HepG2 (cell line): ENCODE data around the gene TRIP6. TPM values are rescaled to one million over a fixed set of nuclear protein-coding genes. Genes with fewer than 3 reads are reported as not detected.

Source experiments
- ATAC-seq: fragments of 200-7000 bp; cut with Tn5 transposase; 3 replicates; pipeline ENCODE4 v1.9.1; 2020; ENCODE audit warnings: mild to moderate bottlenecking, moderate library complexity
- BruUV-seq: library from RNA; stranded (reverse); fragments of 400-500 nt; replicated peaks from 2 replicates; lab custom pipeline; 2021; lab: Mats Ljungman, UMichigan
- CTCF ChIA-PET: fragments of 300-600 bp; formaldehyde crosslinking; extraction: SDS; loops from one replicate; lab custom pipeline; 2021; ENCODE audit warnings: low total read pairs, inconsistent platforms, low intra/inter-chr PET ratio; lab: Yijun Ruan, JAX
- POLR2A ChIA-PET: fragments of 350-600 bp; sonication (Branson Sonifier 250); formaldehyde crosslinking; loops from one replicate; lab custom pipeline; 2020; ENCODE audit warnings: antibody characterized with exemption, inconsistent platforms; lab: Yijun Ruan, JAX
- DNase-seq: peaks from one replicate; pipeline ENCODE4 v3.0.0-alpha.2; 2015; ENCODE audit warnings: low spot score
- FAIRE-seq: peaks from 3 replicates; lab custom pipeline; 2011; peaks lifted over from hg19 to GRCh38; lab: Jason Lieb, UNC
- H2AFZ ChIP-seq: one replicate; pipeline ENCODE4 v1.6.1; 2011; ENCODE audit warnings: low read length, inconsistent platforms
- H3K27ac ChIP-seq: fragments of 300-600 bp; 3 replicates; pipeline ENCODE4 v1.8.0; 2011; ENCODE audit warnings: mixed run types, mild to moderate bottlenecking, mixed read lengths, low read length, inconsistent platforms; ENCODE audit not compliant: insufficient read depth; ENCODE audit errors: extremely low read length
- H3K27me3 ChIP-seq, 2 experiments: fragments of 200-600 bp in 1 of 2; 2 replicates in 1 of 2; 3 replicates in 1 of 2; pipeline versions ENCODE4 v1.6.0 to v1.8.0; 2011; ENCODE audit warnings: low read length in 2 of 2, mild to moderate bottlenecking in 2 of 2, moderate library complexity in 2 of 2, inconsistent platforms in 1 of 2; ENCODE audit not compliant: insufficient read depth in 2 of 2, control insufficient read depth in 1 of 2
- H3K36me3 ChIP-seq, 2 experiments: fragments of 200-600 bp in 1 of 2; replicated peaks in 1 of 2; 2 replicates in 1 of 2; 3 replicates in 1 of 2; pipeline versions ENCODE4 v1.5.1 to v1.8.0; 2011; ENCODE audit warnings: low read length in 2 of 2, inconsistent platforms in 1 of 2; ENCODE audit not compliant: insufficient read depth in 2 of 2, control insufficient read depth in 1 of 2
- H3K4me1 ChIP-seq: 2 replicates; pipeline ENCODE4 v1.5.1; 2012; ENCODE audit warnings: low read length, inconsistent platforms; ENCODE audit not compliant: insufficient read depth
- H3K4me2 ChIP-seq: 2 replicates; pipeline ENCODE4 v1.6.0; 2011; ENCODE audit warnings: low read depth, low read length, inconsistent platforms
- H3K4me3 ChIP-seq, 3 experiments: fragments of 200-600 bp in 1 of 3; sonication (generic), shearing (Covaris generic) in 1 of 3; replicated peaks in 1 of 3; 2 replicates each; pipeline ENCODE4 v1.5.1; 2011 to 2016; ENCODE audit warnings: low read length in 3 of 3, inconsistent platforms in 2 of 3, low read depth in 2 of 3, mild to moderate bottlenecking in 2 of 3, control low read depth in 1 of 3, mixed read lengths in 1 of 3; ENCODE audit not compliant: insufficient read depth in 1 of 3
- H3K79me2 ChIP-seq: one replicate; pipeline ENCODE4 v1.6.1; 2011; ENCODE audit warnings: low read length, inconsistent platforms; ENCODE audit not compliant: insufficient read depth
- H3K9ac ChIP-seq: 2 replicates; pipeline ENCODE4 v1.6.0; 2011; ENCODE audit warnings: mild to moderate bottlenecking, low read depth, low read length, inconsistent platforms; ENCODE audit not compliant: insufficient read depth
- H3K9me3 ChIP-seq: 2 replicates; pipeline ENCODE4 v1.5.1; 2012; ENCODE audit warnings: mild to moderate bottlenecking, low read length
- H4K20me1 ChIP-seq: 2 replicates; pipeline ENCODE4 v1.6.0; 2011; ENCODE audit warnings: inconsistent platforms, mild to moderate bottlenecking, low read length, moderate library complexity; ENCODE audit not compliant: insufficient read depth
- CREM ChIP-seq, 2 experiments: sonication (generic) in 1 of 2; formaldehyde crosslinking in 1 of 2; IDR thresholded peaks; 2 replicates each; pipeline versions ENCODE4 v1.4.0 to v1.6.1; 2016 to 2020; ENCODE audit warnings: antibody characterized with exemption in 1 of 2, mild to moderate bottlenecking in 1 of 2, missing genetic modification reagents in 1 of 2
- ESRRA ChIP-seq: sonication (generic); formaldehyde crosslinking; IDR thresholded peaks from 2 replicates; pipeline ENCODE4 v1.5.1; 2020; ENCODE audit warnings: mild to moderate bottlenecking, low read depth, missing genetic modification reagents
- GFI1 ChIP-seq: sonication (generic); formaldehyde crosslinking; IDR thresholded peaks from 2 replicates; pipeline ENCODE4 v1.5.0; 2020; ENCODE audit warnings: missing genetic modification reagents, mild to moderate bottlenecking, borderline replicate concordance
- KAT2B ChIP-seq: fragments of 150-350 bp; IDR thresholded peaks from 2 replicates; pipeline ENCODE4 v1.6.1; 2014; ENCODE audit warnings: low read depth, low read length, borderline replicate concordance
- NFYB ChIP-seq: sonication (generic); formaldehyde crosslinking; IDR thresholded peaks from 2 replicates; pipeline ENCODE4 v1.4.0; 2020; ENCODE audit warnings: missing genetic modification reagents
- PAWR ChIP-seq: sonication (generic); formaldehyde crosslinking; IDR thresholded peaks from 2 replicates; pipeline ENCODE4 v1.4.0; 2020; ENCODE audit warnings: missing genetic modification reagents, mild to moderate bottlenecking, borderline replicate concordance
- PITX1 ChIP-seq: sonication (generic); formaldehyde crosslinking; IDR thresholded peaks from 2 replicates; pipeline ENCODE4 v1.5.1; 2020; ENCODE audit warnings: mild to moderate bottlenecking, missing genetic modification reagents
- RFX3 ChIP-seq: IDR thresholded peaks from 2 replicates; pipeline ENCODE4 v1.6.1; 2016; ENCODE audit warnings: missing biosample characterization, missing genetic modification reagents
- ZMYM3 ChIP-seq: sonication (generic); formaldehyde crosslinking; IDR thresholded peaks from 2 replicates; pipeline ENCODE4 v1.5.1; 2020; ENCODE audit warnings: mild to moderate bottlenecking, missing genetic modification reagents
- ZNF335 ChIP-seq: sonication (generic); formaldehyde crosslinking; IDR thresholded peaks from 2 replicates; pipeline ENCODE4 v1.4.0; 2020; ENCODE audit warnings: missing genetic modification reagents
- ZNF563 ChIP-seq: sonication (generic); formaldehyde crosslinking; IDR thresholded peaks from 2 replicates; pipeline ENCODE4 v1.8.0; 2022; ENCODE audit warnings: mild to moderate bottlenecking, moderate library complexity, missing genetic modification reagents
- ZNF7 ChIP-seq: IDR thresholded peaks from 2 replicates; pipeline ENCODE4 v1.6.1; 2016; ENCODE audit warnings: missing biosample characterization, missing genetic modification reagents
- ZNF740 ChIP-seq: sonication (generic); formaldehyde crosslinking; IDR thresholded peaks from 2 replicates; pipeline ENCODE4 v1.4.0; 2020; ENCODE audit warnings: missing genetic modification reagents
- ZNF781 ChIP-seq: sonication (generic); formaldehyde crosslinking; IDR thresholded peaks from 2 replicates; pipeline ENCODE4 v1.5.1; 2020; ENCODE audit warnings: borderline replicate concordance, mild to moderate bottlenecking, missing genetic modification reagents; ENCODE audit errors: not compliant biosample characterization
- ZNF883 ChIP-seq: sonication (generic); formaldehyde crosslinking; IDR thresholded peaks from 2 replicates; pipeline ENCODE4 v1.5.1; 2020; ENCODE audit warnings: mild to moderate bottlenecking, missing genetic modification reagents; ENCODE audit errors: not compliant biosample characterization
- ZSCAN25 ChIP-seq: sonication (generic); formaldehyde crosslinking; IDR thresholded peaks from 2 replicates; pipeline ENCODE4 v1.8.0; 2022; ENCODE audit warnings: mild to moderate bottlenecking, missing genetic modification reagents
- WGBS: methylation state at CpG from one replicate; pipeline ENCODE4 v1.1.6; 2017; ENCODE audit warnings: low lambda C conversion rate; 5-methylcytosine and 5-hydroxymethylcytosine counted together
- in situ Hi-C: cut with HindIII; loops from 2 replicates; pipeline ENCODE4 v1.10.0; 2017; ENCODE audit warnings: low pct_unique_long_range_greater_than_20kb; ENCODE audit not compliant: extremely low pct_ligation_motif_present
- intact Hi-C: fragments of 100-400 bp; cut with micrococcal nuclease; formaldehyde crosslinking; loops from one replicate; pipeline ENCODE4 v1.10.0; 2022; ENCODE audit not compliant: unreplicated experiment
- polyA plus RNA-seq, 8 experiments: library from polyadenylated mRNA; depleted of rRNA in 3 of 8; stranded (reverse) in 7 of 8; unstranded in 1 of 8; fragments of >200 nt; fragmentation: Illumina TruSeq in 4 of 8; extraction: Trizol in 4 of 8; gene quantifications; 2 replicates each; pipeline versions ENCODE4 v1.2.1 to v1.2.3, GENCODE V29; 2011 to 2016; ENCODE audit warnings: low read depth in 4 of 8, missing spikeins in 1 of 8, mixed read lengths in 1 of 8; ENCODE audit not compliant: insufficient read depth in 1 of 8
- total RNA-seq, 5 experiments: library from RNA; depleted of rRNA; stranded (reverse); fragments of >200 nt; fragmentation: Illumina TruSeq; extraction: Trizol; gene quantifications; 2 replicates each; pipeline ENCODE4 v1.2.3, GENCODE V29; 2016; ENCODE audit warnings: low read depth in 1 of 5
- TF ChIP-seq, protein P1 (sequence below): sonication (generic); formaldehyde crosslinking; IDR thresholded peaks from 2 replicates; pipeline ENCODE4 v1.5.1; 2020; ENCODE audit warnings: mild to moderate bottlenecking, missing genetic modification reagents, moderate library complexity

Gene TRIP6
- total and polyA plus RNA-seq, 2 of the 13 experiments (the other 11 are each of a cell fraction or from before 2014, with no cell fraction given), result 0.34 to 0.38 TPM

DNA sequence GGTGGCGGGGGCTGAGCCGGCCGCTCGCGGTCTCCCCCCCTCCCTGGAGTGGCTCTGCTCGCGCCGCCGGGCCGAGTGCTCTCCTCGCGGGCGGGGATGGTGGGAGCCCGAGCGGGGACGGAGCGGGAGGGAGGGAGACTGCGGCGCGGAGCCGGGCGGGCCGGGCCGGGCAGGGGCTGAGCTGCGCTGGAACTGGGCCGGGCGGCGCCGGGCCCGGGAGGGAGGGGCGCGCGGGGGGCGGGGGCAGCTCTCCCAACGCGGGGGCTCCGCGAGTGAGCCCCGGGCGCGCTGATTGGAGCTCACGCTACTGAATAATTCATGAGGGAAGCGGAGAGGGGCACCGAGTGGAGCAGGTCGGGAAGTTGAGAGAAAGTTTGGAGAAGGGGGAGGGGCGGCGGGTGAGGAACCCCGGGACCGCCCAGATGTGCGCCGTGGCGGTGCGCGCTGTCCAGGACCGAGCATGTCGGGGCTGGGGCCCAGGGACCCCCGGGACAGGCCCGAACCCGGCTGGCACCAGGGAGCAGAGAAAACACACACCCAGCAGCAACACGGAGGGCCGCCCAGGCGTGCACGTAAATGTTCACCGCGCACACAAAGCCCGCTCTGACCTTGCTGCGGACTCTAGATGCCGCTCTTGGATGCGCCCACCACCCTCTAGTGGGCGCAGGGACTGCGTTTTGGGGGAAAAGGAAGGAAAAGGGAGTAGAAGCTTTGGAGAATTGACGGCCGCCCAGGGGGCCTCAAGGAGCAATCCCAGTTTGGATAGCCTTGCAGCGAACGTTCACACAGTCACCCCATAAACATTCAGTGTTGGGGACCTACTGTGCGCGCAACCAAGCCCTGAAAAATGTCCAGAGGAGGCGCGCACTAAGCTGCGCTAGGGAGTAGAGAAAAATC is 39.6 kb upstream of the TRIP6 start, which contains the start of gene EPHB4 (continued):
- peak; percentile 67; the same call in 1 of the 2 replicates for TF ChIP-seq ESRRA (CRISPR knock-in tag)

- CTCF ChIA-PET, result no interaction called here
- FAIRE-seq (no peak), ATAC-seq (no peak), DNase-seq (no peak)
- Histone ChIP-seq H3K4me2 (peak overlapping the region; percentile 75), H3K4me3 (peak overlapping the region in 1 of 3 experiments; percentile 87; a peak in 1 of 6 replicates), H3K36me3 (no peaks in the 10 kb centered on the region; a peak in 1 of 5 replicates), H3K27me3 (no peaks in the 10 kb centered on the region; a peak in 2 of 5 replicates), H4K20me1 (peaks cover 13% of the 10 kb centered on the region; the same call in 1 of the 2 replicates), H2AFZ (no peak overlapping the region), H3K79me2 (peaks cover 30% of the 10 kb centered on the region)
- 72% methylated on average over 20 of the region's 20 CpGs for WGBS
- intact Hi-C loops, result no loop called here
- TF ChIP-seq ZNF740 (CRISPR knock-in tag) (0 out of 2 replicates have a peak, but pooled peaks have one; percentile 44), PITX1 (CRISPR knock-in tag) (peak; percentile 19; the same call in 1 of the 2 replicates), ZNF7 (no peak), KAT2B (no peak), GFI1 (CRISPR knock-in tag) (no peak), ZSCAN25 (peak; percentile 44; the same call in 1 of the 2 replicates), RFX3 (no peak), PAWR (CRISPR knock-in tag) (no peak), ZMYM3 (CRISPR knock-in tag) (0 out of 2 replicates have a peak, but pooled peaks have one; percentile 25), ZNF335 (CRISPR knock-in tag) (no peak), CREM (IDR thresholded peaks at IDR 0.05) (no peak), CREM (CRISPR knock-in tag; IDR thresholded peaks at IDR 0.05) (no peak), ZNF563 (CRISPR knock-in tag) (no peak), ZNF883 (peak; percentile 41), ZNF781 (CRISPR knock-in tag) (no peak), NFYB (CRISPR knock-in tag) (no peak)
- TF ChIP-seq, protein P1, sequence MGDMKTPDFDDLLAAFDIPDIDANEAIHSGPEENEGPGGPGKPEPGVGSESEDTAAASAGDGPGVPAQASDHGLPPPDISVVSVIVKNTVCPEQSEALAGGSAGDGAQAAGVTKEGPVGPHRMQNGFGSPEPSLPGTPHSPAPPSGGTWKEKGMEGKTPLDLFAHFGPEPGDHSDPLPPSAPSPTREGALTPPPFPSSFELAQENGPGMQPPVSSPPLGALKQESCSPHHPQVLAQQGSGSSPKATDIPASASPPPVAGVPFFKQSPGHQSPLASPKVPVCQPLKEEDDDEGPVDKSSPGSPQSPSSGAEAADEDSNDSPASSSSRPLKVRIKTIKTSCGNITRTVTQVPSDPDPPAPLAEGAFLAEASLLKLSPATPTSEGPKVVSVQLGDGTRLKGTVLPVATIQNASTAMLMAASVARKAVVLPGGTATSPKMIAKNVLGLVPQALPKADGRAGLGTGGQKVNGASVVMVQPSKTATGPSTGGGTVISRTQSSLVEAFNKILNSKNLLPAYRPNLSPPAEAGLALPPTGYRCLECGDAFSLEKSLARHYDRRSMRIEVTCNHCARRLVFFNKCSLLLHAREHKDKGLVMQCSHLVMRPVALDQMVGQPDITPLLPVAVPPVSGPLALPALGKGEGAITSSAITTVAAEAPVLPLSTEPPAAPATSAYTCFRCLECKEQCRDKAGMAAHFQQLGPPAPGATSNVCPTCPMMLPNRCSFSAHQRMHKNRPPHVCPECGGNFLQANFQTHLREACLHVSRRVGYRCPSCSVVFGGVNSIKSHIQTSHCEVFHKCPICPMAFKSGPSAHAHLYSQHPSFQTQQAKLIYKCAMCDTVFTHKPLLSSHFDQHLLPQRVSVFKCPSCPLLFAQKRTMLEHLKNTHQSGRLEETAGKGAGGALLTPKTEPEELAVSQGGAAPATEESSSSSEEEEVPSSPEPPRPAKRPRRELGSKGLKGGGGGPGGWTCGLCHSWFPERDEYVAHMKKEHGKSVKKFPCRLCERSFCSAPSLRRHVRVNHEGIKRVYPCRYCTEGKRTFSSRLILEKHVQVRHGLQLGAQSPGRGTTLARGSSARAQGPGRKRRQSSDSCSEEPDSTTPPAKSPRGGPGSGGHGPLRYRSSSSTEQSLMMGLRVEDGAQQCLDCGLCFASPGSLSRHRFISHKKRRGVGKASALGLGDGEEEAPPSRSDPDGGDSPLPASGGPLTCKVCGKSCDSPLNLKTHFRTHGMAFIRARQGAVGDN (CRISPR knock-in tag), result peak; percentile 48
- TF ChIP-seq, all 625 proteins: peak for 6
- H3K27ac ChIP-seq, result no peak overlapping the region
- no TSS peak for BruUV-seq
- in situ Hi-C loops, result no loop called here
- POLR2A ChIA-PET, result interaction anchor here (3.1 to 4.1 kb wide), 3 partner anchors 14 to 27 kb away, joined by 30 to 69 read pairs (median 38); partner anchors contain the start of gene SLC12A9
- H3K9me3 ChIP-seq, result no peaks in the 10 kb centered on the region
- H3K4me1 ChIP-seq, result peaks cover 76% of the 10 kb centered on the region
- peak overlapping the region; percentile 22; the same call in 1 of the 2 replicates for H3K9ac ChIP-seq
These were observed 38.0 kb upstream of the TRIP6 start for GRCh38 chr7:100829150-100829716.
